Measurements from ENCODE around the gene LURAP1L.
A peak's percentile ranks its signal among the peaks of the same experiment; 100 is the strongest.

Gene LURAP1L

DNA sequence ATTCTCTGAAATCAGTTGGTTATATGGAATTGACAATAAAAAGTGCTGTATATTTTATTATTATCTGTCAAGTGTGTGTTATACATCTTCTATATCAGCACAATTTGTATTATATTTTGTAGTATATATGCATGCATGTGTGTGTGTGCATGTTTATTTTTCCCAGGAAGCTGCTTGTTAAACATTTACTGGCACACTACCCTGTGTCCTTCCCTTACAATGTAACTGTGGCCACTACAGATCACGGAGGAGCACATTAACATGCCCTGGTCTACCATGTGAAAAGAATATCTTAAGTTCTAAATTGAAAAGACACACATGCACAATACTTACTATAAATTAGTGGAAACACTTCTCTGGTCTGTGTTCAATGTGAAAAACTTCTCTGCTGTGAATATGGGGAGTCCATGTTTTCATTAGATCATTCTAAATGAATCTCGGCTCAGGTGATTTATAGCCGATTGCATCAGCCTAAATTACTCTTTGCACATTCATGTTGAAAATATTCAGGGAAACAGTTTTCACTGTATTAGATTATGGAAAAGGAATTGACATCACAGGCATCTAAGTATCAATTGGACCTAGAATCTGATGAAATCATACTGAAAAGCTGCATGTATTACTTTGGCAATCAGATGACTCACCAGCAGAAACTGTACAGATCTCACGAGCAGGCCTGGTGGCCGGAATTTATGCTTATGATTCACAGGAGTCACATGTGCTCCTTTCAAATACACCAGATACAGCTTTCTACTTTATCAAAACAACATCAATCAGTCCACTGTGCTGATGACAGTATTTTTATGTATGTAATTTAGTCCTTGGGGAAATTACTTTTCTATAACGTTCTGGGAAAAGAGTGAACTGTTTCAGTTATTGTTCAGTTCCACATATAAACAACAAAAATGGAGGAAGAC, 39.4 kb downstream of the LURAP1L start:
- Histone ChIP-seq H3K9ac (ENCODE audit: low read depth, low read length) (peak overlapping the region; percentile 75), H3K36me3 (ENCODE audit: insufficient read depth, low read length) (no peaks in the 10 kb centered on the region), H3K4me3 (ENCODE audit: low read length) (peak overlapping the region; percentile 32), H3K4me2 (ENCODE audit: low read length) (peak overlapping the region; percentile 72), H3K4me1 (ENCODE audit: control insufficient read depth, insufficient read depth, low read length) (peaks cover 52% of the 10 kb centered on the region), H3K27me3 (ENCODE audit: control insufficient read depth, insufficient read depth, low read length) (no peaks in the 10 kb centered on the region), H3K9me3 (replicated peaks; ENCODE audit: low read length) (no peaks in the 10 kb centered on the region)

DNA sequence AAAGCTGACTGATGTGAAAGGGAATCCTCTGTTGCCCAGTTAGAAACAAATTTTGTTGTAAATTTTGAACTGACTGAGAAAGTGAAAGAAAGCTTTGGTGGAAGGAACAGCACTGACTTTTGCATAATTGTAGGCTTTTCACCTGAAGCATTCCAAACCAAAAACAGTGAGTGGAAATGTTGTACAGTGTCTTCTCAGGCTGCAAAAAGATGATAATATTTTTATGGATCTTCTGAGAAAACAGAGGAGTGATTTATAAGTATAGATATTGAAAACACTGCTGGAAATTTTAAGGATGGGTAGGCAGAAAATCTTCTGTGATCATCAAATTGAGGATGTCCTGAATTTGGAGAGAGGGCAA, 40.0 kb downstream of the LURAP1L start:
- Histone ChIP-seq H3K9ac (ENCODE audit: low read depth, low read length) (peak overlapping the region; percentile 75), H3K4me3 (ENCODE audit: low read length) (peak overlapping the region; percentile 29), H3K9me3 (replicated peaks; ENCODE audit: low read length) (no peaks in the 10 kb centered on the region), H3K4me2 (ENCODE audit: low read length) (peak overlapping the region; percentile 72), H3K36me3 (ENCODE audit: insufficient read depth, low read length) (no peaks in the 10 kb centered on the region), H3K4me1 (ENCODE audit: control insufficient read depth, insufficient read depth, low read length) (peaks cover 57% of the 10 kb centered on the region), H3K27me3 (ENCODE audit: control insufficient read depth, insufficient read depth, low read length) (no peaks in the 10 kb centered on the region)

DNA sequence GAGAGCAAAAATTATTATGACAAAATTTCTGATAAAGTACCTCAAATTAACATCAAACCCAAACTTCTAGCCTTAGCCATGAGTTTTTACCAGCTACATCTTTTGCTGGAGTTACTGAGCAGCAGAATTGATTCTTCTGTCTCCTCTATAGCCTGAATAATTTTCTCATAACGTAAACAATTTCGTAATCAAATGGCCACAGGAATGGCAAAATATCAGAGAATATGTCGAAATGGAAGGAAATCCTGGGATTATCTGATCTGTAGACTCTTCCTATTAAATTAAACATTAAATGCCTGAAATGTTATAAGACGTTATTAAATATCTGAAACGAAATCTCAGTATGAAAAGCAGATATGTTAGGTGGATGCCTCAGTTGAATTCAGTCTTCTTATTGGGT, 41.1 kb downstream of the LURAP1L start:
- Histone ChIP-seq H3K4me1 (ENCODE audit: control insufficient read depth, insufficient read depth, low read length) (peaks cover 57% of the 10 kb centered on the region), H3K9ac (ENCODE audit: low read depth, low read length) (no peak overlapping the region), H3K4me3 (ENCODE audit: low read length) (no peak overlapping the region), H3K36me3 (ENCODE audit: insufficient read depth, low read length) (no peaks in the 10 kb centered on the region), H3K27me3 (ENCODE audit: control insufficient read depth, insufficient read depth, low read length) (no peaks in the 10 kb centered on the region), H3K9me3 (replicated peaks; ENCODE audit: low read length) (no peaks in the 10 kb centered on the region), H3K4me2 (ENCODE audit: low read length) (no peak overlapping the region)

DNA sequence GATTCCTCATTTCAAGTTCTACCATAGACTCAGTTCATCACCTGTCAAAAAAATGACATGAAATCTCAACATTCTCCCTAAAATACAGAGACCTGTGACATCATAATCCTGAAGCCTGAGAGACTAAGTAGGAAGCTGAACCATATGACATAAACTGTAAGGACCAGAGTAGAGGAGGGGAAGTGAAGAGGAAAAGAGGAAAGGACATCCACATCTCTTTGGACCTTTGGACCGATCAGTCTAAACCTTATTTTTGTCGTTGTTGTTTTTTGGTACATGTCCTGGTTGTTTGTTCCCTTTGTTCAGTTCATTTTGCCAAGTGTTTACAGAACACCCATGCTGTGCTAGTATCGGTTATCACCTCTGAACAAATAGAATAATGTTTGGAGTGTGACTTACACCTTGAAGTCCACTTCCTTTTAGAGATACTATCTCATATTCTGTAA, 41.9 kb downstream of the LURAP1L start:
- Histone ChIP-seq H3K4me1 (ENCODE audit: control insufficient read depth, insufficient read depth, low read length) (peaks cover 62% of the 10 kb centered on the region), H3K4me3 (ENCODE audit: low read length) (no peak overlapping the region), H3K4me2 (ENCODE audit: low read length) (no peak overlapping the region), H3K9me3 (replicated peaks; ENCODE audit: low read length) (no peaks in the 10 kb centered on the region), H3K27me3 (ENCODE audit: control insufficient read depth, insufficient read depth, low read length) (no peaks in the 10 kb centered on the region), H3K36me3 (ENCODE audit: insufficient read depth, low read length) (no peaks in the 10 kb centered on the region), H3K9ac (ENCODE audit: low read depth, low read length) (no peak overlapping the region)

DNA sequence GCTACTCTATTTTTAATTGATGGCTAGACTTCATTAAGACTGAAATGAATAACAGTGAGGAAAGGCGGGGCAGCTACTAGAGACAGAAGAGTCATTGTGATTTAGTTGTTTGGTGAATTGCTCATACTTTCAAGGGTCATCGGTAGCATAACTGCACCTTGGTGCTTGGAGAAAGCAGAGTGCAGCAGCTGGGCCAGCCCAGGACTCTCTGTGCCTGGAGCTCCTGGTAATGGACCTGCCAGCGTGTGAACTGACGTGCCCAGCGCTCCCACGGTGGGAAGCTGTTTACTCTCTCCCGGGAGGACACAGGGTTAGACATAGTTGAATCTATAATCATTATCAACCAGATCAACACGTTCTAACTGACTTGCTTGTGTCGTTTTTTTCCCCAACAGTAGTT, 42.9 kb downstream of the LURAP1L start:
- no peak overlapping the region for H3K9ac ChIP-seq (ENCODE audit: low read depth, low read length)
- no peaks in the 10 kb centered on the region for H3K9me3 ChIP-seq (replicated peaks; ENCODE audit: low read length)
- peaks cover 65% of the 10 kb centered on the region for H3K4me1 ChIP-seq (ENCODE audit: control insufficient read depth, insufficient read depth, low read length)
- no peak overlapping the region for H3K4me3 ChIP-seq (ENCODE audit: low read length)
- no peak overlapping the region for H3K4me2 ChIP-seq (ENCODE audit: low read length)
- H3K27me3 ChIP-seq (ENCODE audit: control insufficient read depth, insufficient read depth, low read length): no peaks in the 10 kb centered on the region
- no peaks in the 10 kb centered on the region for H3K36me3 ChIP-seq (ENCODE audit: insufficient read depth, low read length)

DNA sequence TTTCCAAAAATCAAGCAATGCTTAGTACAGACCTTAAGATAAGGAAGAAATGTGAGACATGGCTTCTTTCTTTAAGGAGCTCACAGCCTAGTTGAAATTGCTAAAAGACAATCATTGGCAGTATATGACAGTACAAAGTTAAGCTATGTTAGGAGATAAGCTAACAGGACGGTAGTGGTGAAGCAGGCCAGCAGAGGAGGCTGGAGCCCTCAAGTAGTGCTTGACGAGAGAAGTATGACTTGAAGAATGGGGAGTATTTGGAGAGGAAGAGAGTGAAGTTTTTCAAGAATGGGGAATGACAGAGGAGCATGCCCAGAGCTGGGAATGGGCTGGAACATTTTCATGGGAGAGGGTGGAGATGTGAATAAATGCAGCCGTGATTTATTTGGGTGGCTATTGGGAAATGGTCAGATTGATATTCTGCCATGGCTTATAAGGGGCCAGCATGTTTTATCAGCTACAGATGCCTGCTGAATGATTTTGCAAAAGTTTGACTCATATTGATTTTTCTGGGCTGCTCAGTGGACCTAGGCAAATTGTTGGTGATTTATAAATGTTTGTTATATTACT, 43.7 kb downstream of the LURAP1L start:
- H3K4me1 ChIP-seq (ENCODE audit: control insufficient read depth, insufficient read depth, low read length): peaks cover 57% of the 10 kb centered on the region
- H3K4me2 ChIP-seq (ENCODE audit: low read length): no peak overlapping the region
- no peaks in the 10 kb centered on the region for H3K27me3 ChIP-seq (ENCODE audit: control insufficient read depth, insufficient read depth, low read length)
- H3K36me3 ChIP-seq (ENCODE audit: insufficient read depth, low read length): no peaks in the 10 kb centered on the region
- no peaks in the 10 kb centered on the region for H3K9me3 ChIP-seq (replicated peaks; ENCODE audit: low read length)
- H3K9ac ChIP-seq (ENCODE audit: low read depth, low read length): no peak overlapping the region
- no peak overlapping the region for H3K4me3 ChIP-seq (ENCODE audit: low read length)

DNA sequence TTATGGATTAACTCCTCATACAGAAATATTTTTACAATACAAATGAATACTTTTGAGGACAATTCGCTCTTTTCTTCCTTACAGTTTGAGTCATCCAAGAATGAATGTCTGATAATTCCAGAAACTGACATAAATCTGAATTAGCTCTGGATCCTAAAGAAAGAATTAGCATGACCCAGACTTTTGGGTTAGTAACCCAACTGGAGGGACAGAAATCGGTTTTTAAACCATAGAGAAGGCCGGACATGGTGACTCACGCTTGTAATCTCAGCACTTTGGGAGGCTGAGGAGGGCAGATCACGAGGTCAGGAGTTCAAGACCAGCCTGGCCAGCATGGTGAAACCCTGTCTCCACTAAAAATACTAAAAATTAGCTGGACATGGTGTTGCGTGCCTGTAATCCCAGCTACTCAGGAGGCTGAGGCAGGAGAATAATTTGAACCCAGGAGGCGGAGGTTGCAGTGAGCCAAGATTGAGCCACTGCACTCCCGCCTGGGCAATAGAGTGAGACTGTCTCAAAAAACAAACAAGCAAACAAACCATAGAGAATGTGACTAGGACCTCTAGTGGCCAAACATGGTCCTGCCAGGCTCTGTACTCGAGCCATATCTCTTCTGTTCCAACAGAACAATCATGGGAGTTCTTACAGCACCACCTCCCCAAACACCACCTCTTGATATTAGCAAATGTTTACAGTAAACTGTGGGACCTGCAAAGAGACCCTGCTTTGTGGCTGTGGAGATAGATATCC, 44.8 kb downstream of the LURAP1L start:
- Histone ChIP-seq H3K9ac (ENCODE audit: low read depth, low read length) (no peak overlapping the region), H3K36me3 (ENCODE audit: insufficient read depth, low read length) (no peaks in the 10 kb centered on the region), H3K9me3 (replicated peaks; ENCODE audit: low read length) (no peaks in the 10 kb centered on the region), H3K4me1 (ENCODE audit: control insufficient read depth, insufficient read depth, low read length) (peaks cover 50% of the 10 kb centered on the region), H3K27me3 (ENCODE audit: control insufficient read depth, insufficient read depth, low read length) (no peaks in the 10 kb centered on the region), H3K4me2 (ENCODE audit: low read length) (no peak overlapping the region), H3K4me3 (ENCODE audit: low read length) (no peak overlapping the region)

DNA sequence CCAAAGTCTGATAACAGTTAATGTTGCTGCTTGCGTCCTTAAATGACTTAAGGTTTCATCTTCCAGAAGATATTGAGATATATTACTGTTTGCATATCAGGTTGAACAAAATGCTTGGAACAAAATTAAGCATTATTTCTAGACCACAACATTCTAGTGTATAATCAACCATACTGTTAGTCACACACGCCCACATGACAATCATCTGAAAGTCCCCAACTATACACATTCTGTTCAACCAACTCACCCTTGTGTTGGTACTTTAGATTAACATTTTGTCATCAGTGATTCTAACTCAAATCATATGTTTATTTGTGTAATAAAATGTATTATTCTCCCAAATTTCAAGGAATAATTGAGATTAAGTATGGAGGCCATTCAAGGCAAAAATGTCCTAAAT, 47.3 kb downstream of the LURAP1L start:
- Histone ChIP-seq H3K4me3 (ENCODE audit: low read length) (no peak overlapping the region), H3K27me3 (ENCODE audit: control insufficient read depth, insufficient read depth, low read length) (no peaks in the 10 kb centered on the region), H3K9ac (ENCODE audit: low read depth, low read length) (no peak overlapping the region), H3K9me3 (replicated peaks; ENCODE audit: low read length) (no peaks in the 10 kb centered on the region), H3K36me3 (ENCODE audit: insufficient read depth, low read length) (no peaks in the 10 kb centered on the region), H3K4me2 (ENCODE audit: low read length) (peak overlapping the region; percentile 22), H3K4me1 (ENCODE audit: control insufficient read depth, insufficient read depth, low read length) (peaks cover 33% of the 10 kb centered on the region)

DNA sequence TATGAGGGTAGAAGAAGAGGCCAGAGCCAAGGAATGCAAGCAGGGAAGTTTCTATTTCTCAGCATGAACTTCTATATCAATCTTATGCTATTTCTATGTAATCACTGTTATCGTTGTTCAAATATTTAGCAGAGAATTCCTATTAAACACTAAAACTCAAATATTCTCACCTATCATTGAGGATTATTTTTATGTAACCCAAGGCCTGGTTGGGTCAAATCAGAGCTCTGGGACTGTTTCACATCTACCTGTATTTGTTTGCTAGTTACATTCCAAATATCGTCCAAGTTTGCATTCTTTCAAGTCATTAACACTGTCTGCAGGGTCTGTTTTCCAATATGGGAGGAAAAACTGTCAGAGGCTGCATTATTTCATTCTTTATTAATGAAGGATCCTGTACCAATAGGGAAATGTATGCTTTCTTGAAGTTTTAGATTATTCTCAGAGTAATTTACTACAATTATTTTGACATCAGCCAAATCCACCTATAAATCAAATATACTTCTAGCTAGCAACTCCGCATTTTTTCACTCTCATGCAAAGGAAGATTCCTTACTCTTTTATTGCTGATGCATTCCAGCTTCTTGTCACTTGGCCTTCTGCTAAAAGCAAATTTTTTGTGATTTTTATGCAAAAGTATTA, 52.2 kb downstream of the LURAP1L start:
- Histone ChIP-seq H3K9ac (ENCODE audit: low read depth, low read length) (no peak overlapping the region), H3K4me1 (ENCODE audit: control insufficient read depth, insufficient read depth, low read length) (peaks cover 14% of the 10 kb centered on the region), H3K9me3 (replicated peaks; ENCODE audit: low read length) (no peaks in the 10 kb centered on the region), H3K27me3 (ENCODE audit: control insufficient read depth, insufficient read depth, low read length) (no peaks in the 10 kb centered on the region), H3K4me2 (ENCODE audit: low read length) (no peak overlapping the region), H3K36me3 (ENCODE audit: insufficient read depth, low read length) (no peaks in the 10 kb centered on the region), H3K4me3 (ENCODE audit: low read length) (no peak overlapping the region)

DNA sequence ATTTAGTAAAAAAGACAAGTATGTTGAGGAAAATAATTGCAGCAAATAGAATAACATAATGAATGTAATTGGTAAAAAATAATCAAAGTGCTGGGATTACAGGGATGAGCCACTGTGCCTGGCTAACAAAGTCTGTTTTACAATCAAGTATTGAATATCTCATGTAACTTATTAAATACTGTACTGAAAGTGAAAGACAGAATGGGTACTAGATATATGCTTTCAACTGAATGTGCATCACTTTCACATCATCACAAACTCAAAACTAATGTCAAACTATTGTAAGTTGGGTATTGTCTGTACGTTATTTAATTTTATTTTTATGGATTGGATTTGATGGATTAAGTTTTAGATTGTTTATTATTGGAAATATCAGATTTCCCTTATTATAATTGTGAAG, 58.9 kb downstream of the LURAP1L start:
- Histone ChIP-seq H3K27me3 (ENCODE audit: control insufficient read depth, insufficient read depth, low read length) (no peaks in the 10 kb centered on the region), H3K4me1 (ENCODE audit: control insufficient read depth, insufficient read depth, low read length) (peaks cover 3% of the 10 kb centered on the region), H3K4me3 (ENCODE audit: low read length) (no peak overlapping the region), H3K36me3 (ENCODE audit: insufficient read depth, low read length) (no peaks in the 10 kb centered on the region), H3K9me3 (replicated peaks; ENCODE audit: low read length) (no peaks in the 10 kb centered on the region), H3K9ac (ENCODE audit: low read depth, low read length) (no peak overlapping the region), H3K4me2 (ENCODE audit: low read length) (no peak overlapping the region)

DNA sequence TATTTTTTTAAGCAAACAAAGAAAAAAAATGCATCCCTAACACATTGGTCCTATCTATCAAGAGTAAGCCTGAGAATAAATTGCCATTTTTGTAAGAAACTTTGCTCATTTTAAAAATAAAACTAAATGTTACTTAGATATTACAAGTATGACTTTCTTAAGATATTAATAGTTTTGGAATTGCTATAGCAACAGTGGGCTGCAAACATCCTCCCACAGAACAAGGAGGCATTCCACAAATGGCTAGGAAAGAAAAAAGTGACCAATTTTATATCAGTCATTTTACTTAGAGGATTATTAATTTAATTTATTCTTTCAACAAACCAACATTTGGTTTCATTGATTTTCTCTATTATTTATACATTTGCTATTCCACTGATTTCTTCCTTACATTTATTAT, 63.7 kb downstream of the LURAP1L start:
- H3K4me2 ChIP-seq (ENCODE audit: low read length): no peak overlapping the region
- H3K27me3 ChIP-seq (ENCODE audit: control insufficient read depth, insufficient read depth, low read length): no peaks in the 10 kb centered on the region
- no peaks in the 10 kb centered on the region for H3K9me3 ChIP-seq (replicated peaks; ENCODE audit: low read length)
- no peak overlapping the region for H3K4me3 ChIP-seq (ENCODE audit: low read length)
- H3K4me1 ChIP-seq (ENCODE audit: control insufficient read depth, insufficient read depth, low read length): no peaks in the 10 kb centered on the region
- no peak overlapping the region for H3K9ac ChIP-seq (ENCODE audit: low read depth, low read length)
- H3K36me3 ChIP-seq (ENCODE audit: insufficient read depth, low read length): no peaks in the 10 kb centered on the region
